Body of pancreas (tissue), 4 donors: ENCODE data around the gene ATG101. TPM values are rescaled to one million over a fixed set of nuclear protein-coding genes. Genes with fewer than 3 reads are reported as not detected.

Source experiments
- ATAC-seq: fragments of 150-250 bp; one replicate; pipeline ENCODE4 v1.9.1; 2016
- DNase-seq, 4 donors: peaks; one replicate each; pipeline ENCODE4 v3.0.0-alpha.2; 2019
- H3K27ac ChIP-seq, 4 donors: fragments of 200-600 bp; sonication (generic); 1 replicate in 3 of 4; 2 replicates in 1 of 4; pipeline versions ENCODE4 v1.5.1 to v1.6.1; 2016 to 2019; ENCODE audit warnings: mild to moderate bottlenecking in 1 of 4, mixed read lengths in 1 of 4, moderate library complexity in 1 of 4
- H3K27me3 ChIP-seq, 2 donors: fragments of 200-600 bp; sonication (generic); one replicate each; pipeline ENCODE4 v1.6.0; 2016; ENCODE audit warnings: mild to moderate bottlenecking in 1 of 2
- H3K36me3 ChIP-seq, 2 donors: fragments of 200-600 bp; sonication (generic); replicated peaks in 1 of 2; 2 replicates each; pipeline ENCODE4 v1.5.1; 2016; ENCODE audit warnings: low read depth in 2 of 2; ENCODE audit not compliant: insufficient read depth in 1 of 2
- H3K4me1 ChIP-seq: fragments of 200-600 bp; sonication (generic); one replicate; pipeline ENCODE4 v1.6.0; 2016
- H3K4me3 ChIP-seq, 2 donors: fragments of 200-600 bp; sonication (generic); 1 replicate in 1 of 2; 2 replicates in 1 of 2; pipeline ENCODE4 v1.5.1; 2016 to 2019
- H3K9me3 ChIP-seq, 3 donors: fragments of 200-600 bp; sonication (generic); 1 replicate in 2 of 3; 2 replicates in 1 of 3; pipeline ENCODE4 v1.5.1; 2016
- CTCF ChIP-seq, 7 experiments: fragments of 450-650 bp in 4 of 7; fragments of 200-600 bp in 3 of 7; sonication (generic) in 3 of 7; IDR thresholded peaks; one replicate each; pipeline ENCODE4 v1.5.1; 2016 to 2019; ENCODE audit warnings: antibody characterized with exemption in 7 of 7
- POLR2A ChIP-seq, 3 donors: fragments of 450-650 bp; IDR thresholded peaks; one replicate each; pipeline ENCODE4 v1.6.1; 2016; ENCODE audit warnings: antibody characterized with exemption in 3 of 3, mild to moderate bottlenecking in 2 of 3
- WGBS, 2 donors: methylation state at CpG; one replicate each; pipeline ENCODE4 v1.1.5; 2017; 5-methylcytosine and 5-hydroxymethylcytosine counted together
- intact Hi-C: fragments of 100-400 bp; cut with DNase I; formaldehyde crosslinking; loops from one replicate; pipeline ENCODE4 v1.15.1; 2023
- total RNA-seq, 2 donors: library from RNA; depleted of rRNA; stranded (reverse); fragments of >200 nt; gene quantifications; one replicate each; pipeline ENCODE4 v1.1.0, GENCODE V29; 2016

Gene ATG101
- total RNA-seq, 2 donors from 2014 or later: 25.7 to 25.9 TPM

- ATAC-seq (no peak), DNase-seq (peak in 2 of 4 donors; percentile 43 to 57)
- H3K4me3 ChIP-seq: no peak overlapping the region
- no peaks in the 10 kb centered on the region for H3K36me3 ChIP-seq
- peak in 1 of 3 donors; percentile 6 for TF ChIP-seq POLR2A (IDR thresholded peaks at IDR 0.05)
- no peak for TF ChIP-seq CTCF (IDR thresholded peaks at IDR 0.05)
- no peaks in the 10 kb centered on the region for H3K9me3 ChIP-seq
- peak overlapping the region in 3 of 4 donors; percentile 55 to 69 (median 62) for H3K27ac ChIP-seq
- intact Hi-C loops: no loop called here
- WGBS, 2 donors: 64 to 68% methylated on average over 13 to 19 of the region's 20 CpGs
- H3K4me1 ChIP-seq: peaks cover 27% of the 10 kb centered on the region
- no peaks in the 10 kb centered on the region for H3K27me3 ChIP-seq
Observed at GRCh38 chr12:52063082-52063924, 6.5 kb upstream of the ATG101 start.

- TF ChIP-seq CTCF (IDR thresholded peaks at IDR 0.05) (no peak), POLR2A (IDR thresholded peaks at IDR 0.05) (peak in 1 of 3 donors; percentile 24)
- ATAC-seq (peak; percentile 50), DNase-seq (peak; percentile 58 to 74 (median 68))
- H3K4me1 ChIP-seq: peaks cover 29% of the 10 kb centered on the region
- no peaks in the 10 kb centered on the region for H3K27me3 ChIP-seq
- intact Hi-C loops: no loop called here
- no peaks in the 10 kb centered on the region for H3K36me3 ChIP-seq
- peak overlapping the region; percentile 45 to 69 (median 58) for H3K27ac ChIP-seq
- 60 to 63% methylated on average over 8 to 12 of the region's 12 CpGs for WGBS, 2 donors
- no peaks in the 10 kb centered on the region for H3K9me3 ChIP-seq
- no peak overlapping the region for H3K4me3 ChIP-seq
Observed at GRCh38 chr12:52063981-52064649, 5.7 kb upstream of the ATG101 start.

- intact Hi-C loops: no loop called here
- H3K27ac ChIP-seq: no peak overlapping the region
- DNase-seq: no peak
- no peak overlapping the region for H3K4me3 ChIP-seq
- ATAC-seq: no peak
- H3K9me3 ChIP-seq: no peaks in the 10 kb centered on the region
- peaks cover 44% of the 10 kb centered on the region for H3K4me1 ChIP-seq
- TF ChIP-seq POLR2A (IDR thresholded peaks at IDR 0.05): no peak
- TF ChIP-seq CTCF (IDR thresholded peaks at IDR 0.05): no peak
- WGBS, 2 donors: 72 to 76% methylated on average over 8 of the region's 8 CpGs
- H3K36me3 ChIP-seq: no peaks in the 10 kb centered on the region
- H3K27me3 ChIP-seq: no peaks in the 10 kb centered on the region
Observed at GRCh38 chr12:52066346-52067080, 3.3 kb upstream of the ATG101 start.

GRCh38 chr12:52067081-52067374 lies 2.8 kb upstream of the ATG101 start:
- 23 to 31% methylated on average over 3 of the region's 3 CpGs for WGBS, 2 donors
- no peak for TF ChIP-seq POLR2A (IDR thresholded peaks at IDR 0.05)
- TF ChIP-seq CTCF (IDR thresholded peaks at IDR 0.05): no peak
- intact Hi-C loops: no loop called here

More at GRCh38 chr12:52067081-52067374, 2.8 kb upstream of the ATG101 start:
- H3K9me3 ChIP-seq: no peaks in the 10 kb centered on the region
- H3K4me1 ChIP-seq: peaks cover 44% of the 10 kb centered on the region
- H3K4me3 ChIP-seq: no peak overlapping the region
- ATAC-seq (no peak), DNase-seq (no peak)
- H3K27ac ChIP-seq: no peak overlapping the region
- no peaks in the 10 kb centered on the region for H3K27me3 ChIP-seq
- H3K36me3 ChIP-seq: no peaks in the 10 kb centered on the region
